Measurements from ENCODE around the gene NOS3. TPM values are rescaled to one million over a fixed set of nuclear protein-coding genes. Genes with fewer than 3 reads are reported as not detected.

The NOS3 gene
- total and polyA plus RNA-seq, 2 donors (not counting 3 experiments of a cell fraction or from before 2014, with no cell fraction given), result 82.8 to 95.1 TPM

GRCh38 chr7:150968734-150969372 lies 22.0 kb upstream of the NOS3 start:
- no peak for DNase-seq (ENCODE audit: low read depth, low spot score)
- BruUV-seq (replicated peaks), result no TSS peak
- no peak for FAIRE-seq
- Histone ChIP-seq H3K9me3 (replicated peaks; ENCODE audit: control insufficient read depth, insufficient read depth, low read length) (no peaks in the 10 kb centered on the region), H2AFZ (ENCODE audit: low read depth, low read length) (no peak overlapping the region), H3K4me2 (ENCODE audit: insufficient read depth, low read length) (no peak overlapping the region), H3K27me3 (ENCODE audit: control insufficient read depth in 2 of 2, insufficient read depth in 2 of 2, low read length in 2 of 2) (peaks cover 11 to 21% of the 10 kb centered on the region in 2 experiments), H3K36me3 (ENCODE audit: control insufficient read depth in 2 of 2, extremely low read depth in 1 of 2, insufficient read depth in 2 of 2, low read length in 2 of 2) (no peaks in the 10 kb centered on the region), H3K4me1 (ENCODE audit: control insufficient read depth, extremely low read depth, insufficient read depth, low read length) (no peaks in the 10 kb centered on the region), H3K4me3 (replicated peaks in 1 of 3; ENCODE audit: insufficient read depth in 1 of 3, low read depth in 1 of 3, low read length in 3 of 3) (no peak overlapping the region), H3K9ac (replicated peaks; ENCODE audit: extremely low read depth, insufficient read depth, low read length) (no peak overlapping the region), H3K79me2 (ENCODE audit: control insufficient read depth, insufficient read depth, low read length) (no peaks in the 10 kb centered on the region), H3K9me1 (replicated peaks; ENCODE audit: control insufficient read depth, extremely low read depth, insufficient read depth, low read length) (no peaks in the 10 kb centered on the region), H4K20me1 (replicated peaks; ENCODE audit: control insufficient read depth, extremely low read depth, insufficient read depth, low read length) (no peaks in the 10 kb centered on the region), H3K27ac (ENCODE audit: insufficient read depth, low read depth, low read length) (no peak overlapping the region)
- dilution Hi-C loops (cut with MboI; ENCODE audit: extremely low pct_ligation_motif_present, low sequenced_read_pairs), result no loop called here
- no peak for TF ChIP-seq POLR2A (IDR thresholded peaks at IDR 0.05; ENCODE audit: low read depth, low read length)
- no peak for TF ChIP-seq MAX (IDR thresholded peaks at IDR 0.05; ENCODE audit: insufficient read depth, insufficient read length)
- TF ChIP-seq EZH2 (IDR thresholded peaks at IDR 0.05; ENCODE audit: borderline replicate concordance, low read depth, low read length, severe bottlenecking), result no peak
- no peak for TF ChIP-seq GATA2 (IDR thresholded peaks at IDR 0.05; ENCODE audit: insufficient read depth, insufficient read length, low read depth, low read length)
- no peak for TF ChIP-seq MYC (IDR thresholded peaks at IDR 0.05; ENCODE audit: low read depth, low read length)
- TF ChIP-seq FOS (IDR thresholded peaks at IDR 0.05; ENCODE audit: borderline replicate concordance, insufficient read depth, low read length), result no peak
- no peak for TF ChIP-seq JUN (IDR thresholded peaks at IDR 0.05; ENCODE audit: borderline replicate concordance, insufficient read depth, insufficient read length, low read depth)
- no peak for TF ChIP-seq POLR2AphosphoS5 (IDR thresholded peaks at IDR 0.05; ENCODE audit: insufficient read depth, low read depth, low read length)
- no peak for TF ChIP-seq CTCF (IDR thresholded peaks at IDR 0.05; ENCODE audit: extremely low read depth in 1 of 2, insufficient read depth in 1 of 2, low read depth in 1 of 2, low read length in 2 of 2)
- ChIA-PET POLR2A (no interaction called here), CTCF (interaction anchor here (0.9 to 4.7 kb wide), 7 partner anchors 9 to 71 kb away, joined by 3 to 25 read pairs (median 5); no protein-coding TSS in a partner anchor)
- intact Hi-C loops (cut with micrococcal nuclease), result no loop called here
